22Rv1 (cell line): ENCODE measurements around the gene KIF1C.

Source experiments
- CTCF ChIP-seq: fragments of 450-650 bp; IDR thresholded peaks from 2 replicates; pipeline ENCODE4 v1.5.1; 2017; ENCODE audit warnings: mild to moderate bottlenecking
- ZFX ChIP-seq: fragments of 450-650 bp; IDR thresholded peaks from 2 replicates; pipeline ENCODE4 v1.6.1; 2017; ENCODE audit warnings: antibody characterized with exemption, borderline replicate concordance

DNA sequence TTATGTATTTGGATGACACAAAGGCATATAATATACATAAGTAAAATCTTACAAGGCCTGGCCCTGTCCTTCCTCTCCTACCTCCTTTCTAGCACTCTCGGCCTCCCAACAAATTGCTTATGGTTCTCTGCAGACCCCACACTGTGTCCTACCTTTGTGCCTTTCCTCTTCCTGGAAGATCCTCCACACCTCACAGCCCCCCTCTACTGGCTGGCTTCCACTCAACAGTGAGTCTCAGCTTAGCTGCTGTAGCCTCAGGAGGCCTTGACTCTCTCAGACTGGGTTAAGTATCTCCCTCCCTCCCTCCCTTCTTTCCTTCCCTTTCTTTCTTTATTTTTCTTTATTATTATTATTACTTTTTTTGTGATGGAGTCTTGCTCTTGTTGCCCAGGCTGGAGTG, 45.8 kb downstream of the KIF1C start:
- TF ChIP-seq CTCF (no peak), ZFX (no peak)
